Tibial artery (tissue), 4 donors: ENCODE data around the gene CASZ1.

Experiments
- DNase-seq, 2 donors: peaks; one replicate each; pipeline ENCODE4 v3.0.0-alpha.2; 2019
- H3K27ac ChIP-seq, 2 donors: fragments of 200-600 bp; sonication (generic) in 1 of 2; 1 replicate in 1 of 2; 2 replicates in 1 of 2; pipeline ENCODE4 v1.5.1; 2018 to 2019; ENCODE audit warnings: mild to moderate bottlenecking in 1 of 2
- H3K27me3 ChIP-seq, 2 donors: fragments of 200-600 bp; sonication (generic) in 1 of 2; one replicate each; pipeline versions ENCODE4 v1.5.1 to v1.6.0; 2016 to 2019
- H3K36me3 ChIP-seq, 3 donors: fragments of 200-600 bp; sonication (generic) in 2 of 3; one replicate each; pipeline ENCODE4 v1.5.1; 2016 to 2019; ENCODE audit warnings: mild to moderate bottlenecking in 2 of 3
- H3K4me1 ChIP-seq, 4 donors: fragments of 200-600 bp; sonication (generic) in 2 of 4; 1 replicate in 3 of 4; 2 replicates in 1 of 4; pipeline ENCODE4 v1.5.1; 2016 to 2019
- H3K4me3 ChIP-seq, 2 donors: fragments of 200-600 bp; sonication (generic) in 1 of 2; 1 replicate in 1 of 2; 2 replicates in 1 of 2; pipeline ENCODE4 v1.5.1; 2018 to 2019; ENCODE audit warnings: mild to moderate bottlenecking in 2 of 2
- H3K9me3 ChIP-seq, 3 donors: fragments of 200-600 bp; sonication (generic) in 1 of 3; one replicate each; pipeline ENCODE4 v1.5.1; 2016 to 2019
- intact Hi-C: fragments of 100-400 bp; cut with DNase I; formaldehyde crosslinking; loops from one replicate; pipeline ENCODE4 v1.15.0; 2023; ENCODE audit warnings: low total_unique reads
- TF ChIP-seq, protein P1 (sequence below), 2 experiments: fragments of 200-600 bp in 1 of 2; fragments of 450-650 bp in 1 of 2; IDR thresholded peaks; one replicate each; pipeline ENCODE4 v1.5.1; 2017 to 2019; ENCODE audit warnings: antibody characterized with exemption in 2 of 2, mild to moderate bottlenecking in 1 of 2, moderate library complexity in 1 of 2

CASZ1 gene

GRCh38 chr1:10707208-10707607 lies 89.2 kb downstream of the CASZ1 start:
- Histone ChIP-seq H3K27ac (no peak overlapping the region), H3K36me3 (no peaks in the 10 kb centered on the region), H3K4me3 (no peak overlapping the region), H3K27me3 (peaks cover 0 to 24% of the 10 kb centered on the region in 2 donors), H3K4me1 (peaks cover 0 to 4% (median 0%) of the 10 kb centered on the region in 4 donors), H3K9me3 (no peaks in the 10 kb centered on the region)
- no peak for DNase-seq
- TF ChIP-seq, protein P1, sequence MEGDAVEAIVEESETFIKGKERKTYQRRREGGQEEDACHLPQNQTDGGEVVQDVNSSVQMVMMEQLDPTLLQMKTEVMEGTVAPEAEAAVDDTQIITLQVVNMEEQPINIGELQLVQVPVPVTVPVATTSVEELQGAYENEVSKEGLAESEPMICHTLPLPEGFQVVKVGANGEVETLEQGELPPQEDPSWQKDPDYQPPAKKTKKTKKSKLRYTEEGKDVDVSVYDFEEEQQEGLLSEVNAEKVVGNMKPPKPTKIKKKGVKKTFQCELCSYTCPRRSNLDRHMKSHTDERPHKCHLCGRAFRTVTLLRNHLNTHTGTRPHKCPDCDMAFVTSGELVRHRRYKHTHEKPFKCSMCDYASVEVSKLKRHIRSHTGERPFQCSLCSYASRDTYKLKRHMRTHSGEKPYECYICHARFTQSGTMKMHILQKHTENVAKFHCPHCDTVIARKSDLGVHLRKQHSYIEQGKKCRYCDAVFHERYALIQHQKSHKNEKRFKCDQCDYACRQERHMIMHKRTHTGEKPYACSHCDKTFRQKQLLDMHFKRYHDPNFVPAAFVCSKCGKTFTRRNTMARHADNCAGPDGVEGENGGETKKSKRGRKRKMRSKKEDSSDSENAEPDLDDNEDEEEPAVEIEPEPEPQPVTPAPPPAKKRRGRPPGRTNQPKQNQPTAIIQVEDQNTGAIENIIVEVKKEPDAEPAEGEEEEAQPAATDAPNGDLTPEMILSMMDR (IDR thresholded peaks at IDR 0.05): no peak
- intact Hi-C loops: no loop called here

GRCh38 chr1:10706376-10706913 lies 90.0 kb downstream of the CASZ1 start:
- H3K9me3 ChIP-seq: no peaks in the 10 kb centered on the region
- H3K36me3 ChIP-seq: no peaks in the 10 kb centered on the region
- H3K4me3 ChIP-seq: no peak overlapping the region
- peaks cover 0 to 4% (median 0%) of the 10 kb centered on the region in 4 donors for H3K4me1 ChIP-seq
- intact Hi-C loops: no loop called here
- H3K27me3 ChIP-seq: peaks cover 0 to 26% of the 10 kb centered on the region in 2 donors
- no peak for DNase-seq
- TF ChIP-seq, protein P1 (IDR thresholded peaks at IDR 0.05): no peak
- no peak overlapping the region for H3K27ac ChIP-seq

DNA sequence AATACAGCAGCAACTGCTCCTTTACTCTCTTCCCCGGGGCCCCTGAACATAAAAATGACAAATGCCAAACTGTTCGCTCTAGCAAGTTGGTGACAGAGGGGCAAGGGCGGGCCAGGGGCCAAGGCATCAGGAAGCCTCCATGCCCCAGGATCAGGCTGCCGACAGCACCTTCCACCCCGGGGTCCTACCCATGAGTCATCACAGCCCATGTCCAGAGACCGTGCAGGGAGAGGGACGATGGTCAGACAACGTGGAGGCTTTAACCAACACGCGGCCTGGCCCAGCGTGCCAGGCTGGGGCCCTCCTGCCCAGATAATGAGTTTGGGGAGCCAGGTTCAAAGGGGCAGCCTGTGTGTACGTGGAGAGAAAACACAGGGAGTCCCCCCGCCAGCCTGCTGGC lies 90.5 kb downstream of the CASZ1 start:
- TF ChIP-seq, protein P1 (IDR thresholded peaks at IDR 0.05): no peak
- Histone ChIP-seq H3K4me3 (no peak overlapping the region), H3K36me3 (no peaks in the 10 kb centered on the region), H3K27me3 (peaks cover 0 to 26% of the 10 kb centered on the region in 2 donors), H3K27ac (no peak overlapping the region), H3K9me3 (no peaks in the 10 kb centered on the region), H3K4me1 (peaks cover 0 to 4% (median 0%) of the 10 kb centered on the region in 4 donors)
- intact Hi-C loops: no loop called here
- no peak for DNase-seq

GRCh38 chr1:10704368-10704882 lies 92.0 kb downstream of the CASZ1 start:
- Histone ChIP-seq H3K9me3 (no peaks in the 10 kb centered on the region), H3K27ac (no peak overlapping the region), H3K36me3 (no peaks in the 10 kb centered on the region), H3K4me3 (no peak overlapping the region), H3K4me1 (peaks cover 0 to 4% (median 0%) of the 10 kb centered on the region in 4 donors), H3K27me3 (peaks cover 0 to 26% of the 10 kb centered on the region in 2 donors)
- intact Hi-C loops: no loop called here
- TF ChIP-seq, protein P1 (IDR thresholded peaks at IDR 0.05): no peak
- no peak for DNase-seq

- Histone ChIP-seq H3K27me3 (peaks cover 0 to 26% of the 10 kb centered on the region in 2 donors), H3K36me3 (no peaks in the 10 kb centered on the region), H3K27ac (no peak overlapping the region), H3K4me3 (no peak overlapping the region), H3K4me1 (peaks cover 0 to 4% (median 0%) of the 10 kb centered on the region in 4 donors), H3K9me3 (no peaks in the 10 kb centered on the region)
- no peak for DNase-seq
- intact Hi-C loops: no loop called here
- TF ChIP-seq, protein P1 (IDR thresholded peaks at IDR 0.05): no peak
Observed at GRCh38 chr1:10703702-10704101, 92.7 kb downstream of the CASZ1 start.
